Astrocyte of the hippocampus (primary cell): Measurements from ENCODE around the gene TMEM150A.
"Not testable (repeated sequence)": the region's sequence is repeated elsewhere in the genome, so short reads cannot be mapped to it uniquely, and the experiment has no call there.

Source experiments
- DNase-seq: peaks from one replicate; pipeline ENCODE4 v3.0.0; 2011; ENCODE audit warnings: low read depth, low spot score

Gene TMEM150A, protein sequence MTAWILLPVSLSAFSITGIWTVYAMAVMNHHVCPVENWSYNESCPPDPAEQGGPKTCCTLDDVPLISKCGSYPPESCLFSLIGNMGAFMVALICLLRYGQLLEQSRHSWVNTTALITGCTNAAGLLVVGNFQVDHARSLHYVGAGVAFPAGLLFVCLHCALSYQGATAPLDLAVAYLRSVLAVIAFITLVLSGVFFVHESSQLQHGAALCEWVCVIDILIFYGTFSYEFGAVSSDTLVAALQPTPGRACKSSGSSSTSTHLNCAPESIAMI

DNA sequence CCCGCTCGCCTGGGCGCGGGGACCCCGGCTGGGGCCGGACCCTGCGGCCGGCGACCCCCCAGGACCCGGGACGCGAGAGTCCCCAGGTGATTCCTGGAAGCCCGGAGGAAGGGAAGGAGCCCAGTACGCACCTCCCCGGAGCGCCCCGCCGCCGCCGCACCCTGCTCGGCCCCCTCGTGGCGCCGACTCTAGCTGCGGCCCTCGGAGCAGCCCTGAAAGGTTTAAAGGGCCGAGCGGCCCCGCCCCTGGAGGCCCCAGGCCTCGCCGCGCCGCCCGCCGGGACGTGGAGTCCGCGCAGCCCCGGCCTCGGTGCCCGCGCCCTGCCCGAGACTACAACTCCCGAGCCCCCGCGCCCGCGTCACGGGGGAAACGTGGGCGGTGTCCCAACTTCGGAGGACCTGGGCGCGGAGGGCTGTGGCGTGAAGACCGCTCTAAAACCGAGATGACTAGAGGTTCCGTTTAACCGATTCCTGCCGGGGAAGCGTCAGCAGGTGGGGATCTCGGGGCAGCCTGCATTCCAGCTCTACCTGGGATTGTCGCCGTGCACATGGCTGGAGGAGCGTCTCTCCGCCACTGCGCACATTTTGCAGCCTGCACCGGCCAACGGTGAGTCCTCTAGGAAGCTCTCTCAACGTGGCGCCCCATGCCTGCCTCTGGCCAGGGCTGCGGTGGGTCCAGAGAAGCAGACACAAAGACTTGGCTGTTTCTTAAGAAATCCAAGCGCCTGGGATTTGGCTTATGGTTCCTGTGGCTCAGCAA is at the start of gene TMEM150A:
TMEM150A (minus strand) TSS at position 223 of the 759 bp plus-strand sequence. CDS start 750 bp downstream, outside the sequence.
- DNase-seq, result peak; percentile 98

DNA sequence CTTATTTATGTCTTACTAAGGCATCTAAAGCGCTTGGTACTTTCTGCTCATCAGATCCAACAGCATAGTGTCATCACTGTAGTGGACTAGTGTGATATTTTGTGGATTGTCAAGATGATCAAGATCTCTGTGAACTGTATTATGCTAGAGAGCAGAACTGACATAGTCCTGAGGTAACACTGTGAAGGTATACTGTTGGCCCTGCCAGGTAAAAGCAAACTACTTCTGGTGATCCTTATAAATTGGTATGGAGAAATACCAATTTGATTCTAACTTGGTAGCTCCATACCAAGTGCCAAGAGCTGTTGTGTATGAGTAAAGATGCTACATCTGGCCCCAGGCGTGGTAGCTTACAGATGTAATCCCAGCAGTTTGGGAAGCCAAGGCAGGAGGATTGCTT is 49.6 kb upstream of the TMEM150A start:
- no peak for DNase-seq

DNA sequence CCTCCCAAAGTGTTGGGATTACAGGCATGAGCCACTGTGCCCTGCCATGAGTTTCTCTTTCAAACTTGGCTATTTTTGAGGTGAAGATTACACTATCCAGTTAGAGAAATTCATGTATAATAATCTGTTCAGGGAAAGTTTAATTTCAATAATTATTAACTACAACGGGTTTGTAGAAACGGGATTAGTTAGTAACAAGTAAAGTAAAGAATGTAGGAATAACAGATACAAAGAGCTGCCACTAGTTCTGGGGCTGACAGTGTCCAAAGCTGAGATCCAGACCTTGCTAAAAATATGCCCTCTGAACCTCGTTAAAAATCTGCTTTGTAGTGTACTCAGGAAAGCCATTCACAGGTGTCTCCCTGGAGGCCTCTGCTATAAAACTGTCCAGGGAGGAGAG is 48.6 kb upstream of the TMEM150A start:
- no peak for DNase-seq

DNA sequence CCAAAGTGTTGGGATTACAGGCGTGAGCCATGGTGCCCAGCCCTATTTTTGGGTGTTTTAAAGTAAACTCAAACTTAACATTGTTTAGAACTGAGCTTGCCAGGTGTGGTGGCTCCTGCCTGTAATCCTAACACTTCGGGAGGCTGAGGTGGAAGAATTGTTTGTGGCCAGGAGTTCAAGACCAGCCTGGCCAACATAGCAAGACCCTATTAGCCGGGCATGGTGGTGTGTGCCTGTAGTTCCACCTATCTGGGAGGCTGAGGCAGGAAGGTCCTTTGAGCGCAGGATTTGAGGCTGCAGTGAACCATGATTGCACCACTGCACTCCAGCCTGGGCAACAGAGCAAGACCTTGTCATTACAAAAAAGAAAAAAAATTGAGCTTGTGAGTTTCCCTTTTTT is 48.0 kb upstream of the TMEM150A start:
- no peak for DNase-seq

DNA sequence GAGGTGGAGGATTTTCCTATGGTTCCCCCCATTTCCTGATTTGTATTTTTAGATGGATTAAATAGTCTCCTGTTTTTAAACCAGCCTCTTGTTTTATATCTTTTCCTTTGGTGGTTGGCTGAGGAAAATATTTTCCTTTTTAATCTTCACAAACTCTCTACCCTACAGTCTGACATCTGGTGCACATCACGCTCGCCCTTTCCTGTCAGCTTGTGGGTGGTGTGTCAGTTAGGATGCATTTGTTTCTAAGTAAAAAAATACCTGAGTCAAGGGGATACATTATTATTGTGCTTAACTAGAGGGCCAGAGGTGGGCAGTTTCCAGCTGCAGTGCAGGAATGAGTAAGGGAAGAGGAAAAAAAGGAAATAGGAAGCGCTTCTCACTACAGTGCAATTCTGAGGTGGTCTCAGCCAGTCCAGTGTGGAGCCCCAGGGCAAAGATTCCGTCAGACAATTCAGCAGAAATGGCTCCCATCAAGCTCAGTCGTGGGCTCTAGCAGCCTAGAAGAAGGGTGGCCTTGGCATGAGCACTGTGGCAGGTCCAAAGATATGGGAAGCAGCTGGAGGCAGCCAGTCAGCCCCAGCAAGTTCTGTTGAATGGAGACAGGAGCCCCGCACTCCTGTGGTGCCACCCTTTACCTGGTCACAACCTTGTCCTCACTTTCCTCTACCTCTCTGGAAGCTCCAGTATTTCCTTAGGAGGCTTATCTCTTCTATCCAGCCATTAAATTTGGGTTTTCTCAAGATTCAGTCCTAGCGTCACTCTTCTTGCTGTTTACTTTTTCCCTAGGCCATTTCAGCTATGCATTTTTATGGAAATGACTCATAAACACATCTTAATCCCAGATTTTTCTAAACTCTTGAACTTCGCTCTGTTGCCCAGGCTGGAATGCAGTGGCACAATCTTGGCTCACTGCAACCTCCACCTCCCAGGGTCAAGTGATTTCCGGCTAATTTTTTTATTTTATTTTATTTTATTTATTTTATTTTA is 47.0 kb upstream of the TMEM150A start:
- peak; percentile 32 for DNase-seq

DNA sequence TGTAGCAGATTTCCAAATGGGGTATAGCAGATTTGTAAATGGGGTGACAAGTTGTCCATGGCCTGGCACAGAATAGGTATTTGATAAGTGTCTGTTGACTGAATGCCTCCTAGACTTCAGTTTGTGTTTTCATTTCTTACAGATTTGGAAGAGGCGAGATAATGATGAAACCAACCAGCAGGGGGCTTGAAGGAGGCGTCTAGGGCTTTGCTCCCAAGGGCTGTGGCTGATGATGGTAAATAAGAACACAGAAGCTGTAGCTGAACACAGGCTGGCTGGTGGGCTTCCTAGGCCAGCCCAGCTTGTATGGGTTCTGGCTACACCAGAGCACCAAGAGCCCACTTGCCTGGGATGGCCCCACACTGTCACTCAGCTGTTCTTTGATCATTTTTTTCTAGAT is 46.1 kb upstream of the TMEM150A start:
- peak; percentile 54 for DNase-seq

DNA sequence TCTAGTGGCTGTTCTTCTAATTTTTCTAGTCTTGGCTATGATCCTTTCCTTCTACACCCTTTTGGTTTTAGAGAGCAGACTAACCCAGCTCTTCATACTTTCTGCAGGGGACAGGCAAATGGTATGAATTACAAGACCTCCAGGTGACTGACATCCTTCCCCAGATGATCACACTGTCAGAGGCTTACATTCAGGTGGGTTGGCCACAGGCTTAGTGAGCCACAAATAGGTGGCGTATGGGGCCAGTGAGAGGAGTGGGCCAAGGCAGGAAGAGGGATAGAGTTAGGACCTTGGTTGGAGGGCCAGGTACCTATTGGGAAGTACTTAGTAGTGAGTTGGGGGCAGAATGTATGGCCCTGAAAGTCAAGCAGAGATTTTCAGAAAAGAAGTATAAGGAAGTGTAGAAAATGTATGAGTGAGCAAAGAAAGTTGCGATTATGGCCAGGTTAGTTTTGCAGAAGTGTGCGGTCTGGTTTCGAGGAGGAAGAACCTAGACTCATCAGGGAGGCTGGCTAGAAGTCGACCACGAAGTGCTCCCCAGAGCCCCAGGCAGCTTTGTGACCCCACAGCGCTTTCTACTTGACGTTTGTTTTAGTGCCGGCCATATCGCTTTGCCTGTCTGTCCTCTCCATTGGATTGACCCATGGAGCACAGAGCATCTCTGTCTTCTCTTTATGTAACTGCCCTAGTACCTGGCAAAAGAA is 45.5 kb upstream of the TMEM150A start:
- DNase-seq, result no peak

DNA sequence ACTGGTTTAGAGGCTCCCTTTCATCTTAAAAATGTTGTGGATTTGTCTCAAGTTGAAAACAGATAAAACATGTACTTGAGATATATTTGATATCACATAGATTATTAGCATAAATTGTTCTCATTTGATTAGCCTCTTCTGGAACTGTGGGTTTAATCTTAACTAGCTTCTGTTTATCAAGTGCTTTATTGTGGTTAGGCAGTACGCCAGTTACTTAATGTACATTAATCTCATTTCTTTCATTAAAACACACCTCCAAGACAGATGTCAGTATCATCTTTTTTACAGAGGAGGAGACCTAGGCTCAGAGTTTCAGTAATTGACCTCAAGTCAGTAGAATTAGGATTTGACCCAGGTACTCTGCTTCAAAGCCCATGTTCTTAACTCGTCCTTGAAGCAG is 43.7 kb upstream of the TMEM150A start:
- DNase-seq, result no peak

DNA sequence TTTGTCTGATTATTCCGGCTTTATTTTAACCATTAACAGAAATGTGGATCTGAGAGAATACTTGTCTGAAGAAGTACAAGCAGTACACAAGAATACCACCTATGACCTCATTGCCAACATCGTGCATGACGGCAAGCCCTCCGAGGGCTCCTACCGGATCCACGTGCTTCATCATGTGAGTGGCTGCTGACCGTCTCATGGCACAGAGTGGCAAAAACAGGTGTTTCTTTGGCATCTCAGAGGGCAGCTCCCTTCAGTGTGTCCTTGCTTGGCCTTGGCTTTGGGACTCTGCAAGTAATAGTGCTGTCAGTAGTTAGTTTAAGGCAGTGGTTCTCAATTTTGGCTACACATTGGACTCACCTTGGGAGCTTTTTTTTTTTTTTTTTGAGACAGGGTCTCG is 42.4 kb upstream of the TMEM150A start:
- no peak for DNase-seq

DNA sequence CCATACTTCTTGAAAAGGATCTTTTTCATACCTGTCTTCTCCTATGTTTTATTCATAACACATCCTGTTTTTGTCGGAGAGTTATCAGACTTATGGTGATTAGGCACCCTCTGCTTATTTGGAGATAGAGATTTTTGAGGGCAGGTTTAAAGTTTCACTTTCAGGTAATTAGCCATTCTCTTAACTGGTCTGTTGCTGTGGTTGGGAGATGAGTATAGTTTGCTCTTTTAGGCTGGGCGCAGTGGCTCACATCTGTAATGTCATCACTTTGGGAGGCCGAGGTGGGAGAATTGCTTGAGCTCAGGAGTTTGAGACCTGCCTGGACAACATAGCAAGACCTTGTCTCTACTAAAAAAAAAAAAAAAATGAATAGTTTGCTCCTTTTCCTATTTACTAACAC is 40.2 kb upstream of the TMEM150A start:
- no peak for DNase-seq

DNA sequence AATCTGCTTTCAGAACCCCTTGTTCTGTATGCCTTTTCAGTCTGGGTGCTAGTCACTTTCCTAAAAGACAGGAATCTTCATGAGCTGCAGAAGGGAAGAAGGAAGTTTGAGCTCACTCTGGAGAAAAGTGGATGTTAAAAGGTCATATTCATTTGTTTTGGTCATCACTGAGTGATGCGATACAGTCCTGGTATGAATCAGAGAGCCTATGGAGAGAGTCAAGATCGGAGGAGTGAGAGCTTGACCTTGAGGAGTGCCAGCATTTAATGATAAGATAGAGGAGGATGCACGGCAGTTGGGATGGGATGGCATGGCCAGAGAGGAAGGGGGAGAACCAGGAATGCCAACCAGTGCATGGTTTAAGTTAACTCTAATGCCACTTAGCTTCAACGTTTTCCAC is 33.1 kb upstream of the TMEM150A start:
- DNase-seq, result no peak

DNA sequence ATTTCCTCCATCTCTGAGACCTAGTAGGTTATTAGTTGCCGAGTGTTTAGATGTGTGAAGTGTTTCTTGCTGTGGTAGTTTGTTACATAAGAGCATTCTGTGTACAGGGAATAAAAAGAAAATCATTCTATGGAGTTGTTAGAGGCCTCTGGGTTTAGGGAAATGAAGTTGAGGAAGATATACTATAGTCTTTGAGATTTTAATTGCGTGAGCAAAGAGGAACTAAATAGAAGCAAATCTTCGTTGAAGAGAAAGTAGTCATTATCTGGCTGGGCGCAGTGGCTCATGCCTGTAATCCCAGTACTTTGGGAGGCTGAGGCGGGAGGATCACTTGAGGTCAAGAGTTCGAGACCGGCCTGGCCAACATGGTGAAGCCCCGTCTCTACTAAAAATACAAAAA is 32.5 kb upstream of the TMEM150A start:
- no peak for DNase-seq

DNA sequence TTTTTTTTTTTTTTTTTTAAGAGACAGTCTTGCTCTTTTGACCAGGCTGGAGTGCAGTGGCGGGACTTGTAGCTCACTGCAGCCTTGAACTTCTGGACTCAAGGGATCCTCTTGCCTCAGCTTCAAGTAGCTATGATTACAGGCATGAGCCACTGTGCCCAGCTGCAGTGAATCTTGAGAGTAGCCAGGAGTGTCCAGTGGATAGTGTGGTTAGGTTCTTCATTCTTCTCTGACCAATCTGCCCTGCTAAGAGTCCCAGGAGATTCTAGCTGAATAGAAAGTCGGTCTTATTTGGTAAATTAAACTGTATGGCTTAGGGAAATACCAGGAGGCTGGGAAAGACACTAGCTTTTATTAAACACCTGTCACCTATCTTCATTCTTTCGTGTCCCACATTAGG is 28.8 kb upstream of the TMEM150A start:
- no peak for DNase-seq

DNA sequence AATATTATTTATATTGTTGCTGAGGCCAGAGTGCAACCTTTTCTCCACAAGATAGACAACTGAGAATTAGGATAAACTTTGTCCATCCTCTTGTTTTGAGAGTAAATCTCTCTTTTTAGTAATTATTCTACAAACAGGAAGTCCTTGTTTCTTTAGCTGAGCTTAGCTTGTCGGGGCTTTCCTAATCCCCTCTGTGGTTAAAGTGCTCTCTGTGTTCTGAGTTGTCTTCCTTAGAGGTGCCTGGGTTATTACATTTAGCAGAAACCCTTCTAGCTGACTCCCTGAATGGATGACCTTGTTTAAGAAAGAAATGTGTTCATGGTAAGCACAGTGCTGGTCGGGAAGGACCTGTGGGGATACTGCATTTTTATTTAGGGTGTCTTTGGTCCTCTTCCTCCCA is 26.2 kb upstream of the TMEM150A start:
- DNase-seq, result no peak

DNA sequence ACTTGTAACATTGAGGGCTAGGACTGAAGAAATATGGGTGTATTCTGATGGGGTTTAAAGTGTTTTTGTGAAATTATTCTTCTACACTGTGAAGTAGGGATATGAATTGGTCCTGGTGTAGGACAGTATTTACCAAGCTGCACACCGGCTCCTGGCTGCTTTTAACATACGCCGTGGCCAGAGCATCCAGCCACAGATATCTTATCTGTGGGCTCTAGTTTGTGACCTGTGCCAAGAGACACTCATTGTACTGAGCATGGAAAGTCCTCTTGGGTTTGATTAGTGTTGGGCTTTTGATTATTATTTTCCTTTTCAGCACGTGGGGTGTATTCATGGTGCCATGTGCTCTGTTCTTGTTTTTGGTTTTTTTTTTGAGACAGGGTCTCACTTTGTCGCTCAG is 21.5 kb upstream of the TMEM150A start:
- no peak for DNase-seq

DNA sequence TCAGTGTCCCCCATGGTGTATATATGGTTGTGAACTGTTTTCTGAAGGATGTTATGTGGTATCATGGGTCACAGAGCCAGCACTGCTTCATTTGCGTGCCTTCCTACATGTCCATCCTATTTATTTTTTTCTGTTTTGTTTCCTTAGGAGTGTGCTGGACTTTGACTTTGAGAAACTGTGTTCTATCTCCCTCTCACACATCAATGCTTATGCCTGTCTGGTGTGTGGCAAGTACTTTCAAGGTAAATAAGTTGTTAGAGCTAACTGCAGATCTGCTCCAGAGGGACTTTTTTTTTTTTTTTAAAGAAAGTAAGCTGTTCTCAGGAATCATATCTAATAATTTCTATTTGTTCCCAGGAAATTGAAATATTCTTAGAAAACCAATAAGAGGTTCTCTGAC is 18.8 kb upstream of the TMEM150A start:
- no peak for DNase-seq

DNA sequence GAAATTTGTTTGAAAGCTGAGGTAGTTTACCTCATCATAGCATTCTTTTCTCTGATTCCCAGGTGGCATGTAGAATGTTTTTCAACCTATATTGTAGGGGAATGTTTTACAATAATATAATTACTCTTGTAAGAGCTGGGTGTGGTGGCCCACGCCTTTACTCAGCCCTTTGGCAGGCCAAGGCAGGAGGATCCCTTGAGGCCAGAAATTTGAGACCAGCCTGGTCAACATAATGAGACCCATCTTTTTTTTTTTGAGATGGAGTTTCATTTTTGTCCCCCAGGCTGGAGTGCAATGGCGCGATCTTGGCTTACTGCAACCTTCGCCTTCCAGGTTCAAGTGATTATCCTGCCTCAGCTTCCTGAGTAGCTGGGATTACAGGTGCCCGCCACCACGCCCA is 17.1 kb upstream of the TMEM150A start:
- no peak for DNase-seq

DNA sequence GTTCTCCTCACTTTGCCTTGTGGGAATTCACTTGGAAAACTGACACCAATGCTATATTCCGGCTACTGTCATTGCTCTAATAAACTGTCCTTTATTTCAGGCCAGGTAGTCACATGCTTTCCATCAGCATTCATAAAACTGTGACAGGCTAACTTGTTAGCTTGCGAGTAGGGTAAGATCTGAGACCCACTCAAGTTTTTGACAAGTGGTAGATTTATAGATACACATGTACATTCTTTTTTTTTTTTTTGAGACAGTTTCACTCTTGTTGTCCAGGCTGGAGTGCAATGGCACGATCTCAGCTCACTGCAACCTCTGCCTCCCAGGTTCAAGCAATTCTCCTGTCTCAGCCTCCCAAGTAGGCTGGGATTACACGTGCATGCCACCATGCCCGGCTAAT is 15.2 kb upstream of the TMEM150A start:
- DNase-seq, result not testable (repeated sequence)

DNA sequence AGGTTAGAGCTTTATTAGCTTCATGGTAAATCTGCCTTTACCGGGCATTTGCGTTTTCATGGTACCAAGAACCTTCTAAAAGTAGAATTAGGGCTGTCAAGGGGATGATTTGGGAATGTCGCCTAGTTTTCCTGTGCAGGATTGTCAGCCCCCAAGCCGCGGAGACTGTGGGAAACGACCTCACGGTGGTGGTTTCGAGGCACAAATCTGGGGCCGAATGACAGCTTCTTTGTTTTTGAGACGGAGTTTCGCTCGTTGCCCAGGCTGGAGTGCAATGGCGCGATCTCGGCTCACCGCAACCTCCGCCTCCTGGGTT is 12.9 kb upstream of the TMEM150A start:
- DNase-seq, result no peak

DNA sequence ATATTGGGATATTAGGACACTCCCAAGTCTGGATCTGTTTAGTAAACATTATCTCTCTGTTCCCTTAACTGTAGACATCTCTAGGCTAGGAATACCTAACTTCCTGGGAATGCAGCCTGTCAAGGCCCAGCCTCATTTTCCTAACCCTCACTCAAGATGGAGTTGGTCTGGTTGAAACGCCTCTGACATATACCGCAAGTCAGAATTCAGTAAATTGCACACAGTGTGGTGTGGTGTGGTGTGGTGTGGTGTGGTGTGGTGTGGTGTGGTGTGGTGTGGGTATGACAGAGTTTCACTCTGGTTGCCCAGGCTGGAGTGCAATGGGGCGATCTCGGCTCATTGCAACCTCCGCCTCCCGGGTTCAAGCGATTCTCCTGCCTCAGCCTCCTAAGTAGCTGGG is 12.3 kb upstream of the TMEM150A start:
- DNase-seq, result not testable (repeated sequence)

DNA sequence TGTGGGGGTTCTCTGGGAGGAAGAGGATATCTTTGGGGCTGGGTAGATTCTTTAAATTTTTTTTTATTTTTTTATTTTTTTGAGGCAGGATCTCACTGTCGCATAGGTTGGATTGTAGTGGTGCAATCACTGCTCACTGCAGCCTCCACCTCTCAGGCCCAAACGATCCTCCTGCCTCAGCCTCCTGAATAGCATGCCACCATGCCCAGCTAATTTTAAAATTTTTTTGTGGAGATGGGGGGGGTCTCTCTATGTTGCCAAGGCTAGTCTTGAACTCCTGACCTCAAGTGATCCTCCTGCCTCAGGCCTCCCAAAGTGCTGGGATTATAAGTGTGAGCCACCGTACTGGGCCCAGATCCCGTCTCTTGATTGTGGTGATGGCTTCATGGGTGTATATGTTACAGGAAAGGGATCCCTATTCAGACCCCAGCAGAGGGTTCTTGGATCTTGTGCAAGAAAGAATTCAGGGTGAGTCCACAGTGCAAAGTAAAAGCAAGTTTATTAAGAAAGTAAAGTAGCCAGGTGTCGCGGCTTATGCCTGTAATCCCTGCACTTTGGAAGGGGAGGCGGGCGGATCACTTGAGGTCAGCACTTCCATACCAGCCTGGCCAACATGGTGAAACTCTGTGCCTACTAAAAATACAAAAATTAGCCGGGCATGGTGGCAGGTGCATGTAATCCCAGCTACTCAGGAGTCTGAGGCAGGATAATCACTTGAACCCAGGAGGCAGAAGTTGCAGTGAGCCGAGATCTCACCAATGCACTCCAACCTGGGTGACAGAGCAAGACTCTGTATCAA is 11.4 kb upstream of the TMEM150A start:
- DNase-seq, result no peak
